Keratinocyte (primary cell): Measurements from ENCODE around the gene HSBP1.

ENCODE experiments used
- CTCF ChIP-seq, 3 experiments: IDR thresholded peaks in 1 of 3; conservative IDR thresholded peaks in 1 of 3; optimal IDR thresholded peaks in 1 of 3; 2 replicates in 2 of 3; 3 replicates in 1 of 3; pipeline versions ENCODE3 to v1.5.1; 2011; ENCODE audit warnings: low read length in 3 of 3, mild to moderate bottlenecking in 3 of 3, moderate library complexity in 2 of 3, control low read depth in 1 of 3, inconsistent platforms in 1 of 3; ENCODE audit not compliant: insufficient read depth in 2 of 3; ENCODE audit errors: extremely low read depth in 1 of 3
- EZH2 ChIP-seq: IDR thresholded peaks from one replicate; pipeline ENCODE4 v1.6.1; 2012; ENCODE audit warnings: inconsistent platforms, mild to moderate bottlenecking, low read length, moderate library complexity

GRCh38 chr16:83830091-83830768 lies 22.5 kb downstream of the HSBP1 start:
- TF ChIP-seq EZH2 (no peak), CTCF (optimal IDR thresholded peaks at IDR 0.05 in 1 of 3, IDR thresholded peaks at IDR 0.05 in 1 of 3, conservative IDR thresholded peaks at IDR 0.05 in 1 of 3; ENCODE audit: extremely low read depth in 1 of 3, insufficient read depth in 2 of 3, low read length in 3 of 3) (no peak)
